HAP-1 (cell line): ENCODE results near the gene CPS1.

Experiments
- DNase-seq, 2 experiments: peaks; one replicate each; pipeline ENCODE4 v3.0.0-alpha.2; 2016 to 2020; ENCODE audit warnings: low spot score in 2 of 2
- H3K27me3 ChIP-seq: fragments of 250-450 bp; sonication (Bioruptor Pico); 2 replicates; pipeline ENCODE4 v1.5.1; 2020; ENCODE audit warnings: low read depth, mild to moderate bottlenecking, moderate library complexity
- H3K36me3 ChIP-seq: fragments of 250-450 bp; sonication (Bioruptor Pico); replicated peaks from 2 replicates; pipeline ENCODE4 v1.5.1; 2020; ENCODE audit warnings: mild to moderate bottlenecking
- H3K4me1 ChIP-seq: fragments of 250-450 bp; sonication (Bioruptor Pico); 2 replicates; pipeline ENCODE4 v1.5.1; 2020; ENCODE audit warnings: mild to moderate bottlenecking
- H3K4me3 ChIP-seq: fragments of 250-450 bp; sonication (Bioruptor Pico); 2 replicates; pipeline ENCODE4 v1.5.1; 2020; ENCODE audit warnings: mild to moderate bottlenecking, moderate library complexity
- H3K9me3 ChIP-seq: fragments of 250-450 bp; sonication (Bioruptor Pico); 2 replicates; pipeline ENCODE4 v1.5.1; 2020; ENCODE audit warnings: mild to moderate bottlenecking, moderate library complexity
- in situ Hi-C: fragments of 300-500 bp; cut with MboI; formaldehyde crosslinking; loops from 3 replicates; pipeline ENCODE4 v1.14.3; 2020; ENCODE audit warnings: low sequenced_read_pairs, inconsistent platforms, mixed read lengths

CPS1 gene

GRCh38 chr2:210707900-210708299, 151.5 kb downstream of the CPS1 start:
- no peaks in the 10 kb centered on the region for H3K9me3 ChIP-seq
- H3K4me1 ChIP-seq, result peaks cover 11% of the 10 kb centered on the region
- no peaks in the 10 kb centered on the region for H3K27me3 ChIP-seq
- H3K4me3 ChIP-seq, result no peak overlapping the region
- no peaks in the 10 kb centered on the region for H3K36me3 ChIP-seq
- DNase-seq, result no peak
- in situ Hi-C loops, result no loop called here

GRCh38 chr2:210713122-210713521, 156.7 kb downstream of the CPS1 start:
- H3K9me3 ChIP-seq, result no peaks in the 10 kb centered on the region
- H3K4me3 ChIP-seq, result no peak overlapping the region
- no peaks in the 10 kb centered on the region for H3K27me3 ChIP-seq
- in situ Hi-C loops, result no loop called here
- no peaks in the 10 kb centered on the region for H3K36me3 ChIP-seq
- no peak for DNase-seq
- H3K4me1 ChIP-seq, result no peaks in the 10 kb centered on the region

GRCh38 chr2:210715560-210716082, 159.2 kb downstream of the CPS1 start:
- H3K4me1 ChIP-seq, result no peaks in the 10 kb centered on the region
- no peaks in the 10 kb centered on the region for H3K27me3 ChIP-seq
- no peaks in the 10 kb centered on the region for H3K9me3 ChIP-seq
- DNase-seq, result no peak
- in situ Hi-C loops, result no loop called here
- no peak overlapping the region for H3K4me3 ChIP-seq
- no peaks in the 10 kb centered on the region for H3K36me3 ChIP-seq

GRCh38 chr2:210718503-210718902, 162.1 kb downstream of the CPS1 start:
- no peaks in the 10 kb centered on the region for H3K4me1 ChIP-seq

GRCh38 chr2:210722092-210722491, 165.7 kb downstream of the CPS1 start:
- Histone ChIP-seq H3K27me3 (no peaks in the 10 kb centered on the region), H3K36me3 (no peaks in the 10 kb centered on the region), H3K4me3 (no peak overlapping the region), H3K4me1 (no peaks in the 10 kb centered on the region), H3K9me3 (no peaks in the 10 kb centered on the region)
- in situ Hi-C loops, result no loop called here
- no peak for DNase-seq

More at GRCh38 chr2:210718503-210718902, 162.1 kb downstream of the CPS1 start:
- H3K36me3 ChIP-seq, result no peaks in the 10 kb centered on the region
- H3K4me3 ChIP-seq, result no peak overlapping the region
- no peak for DNase-seq
- no peaks in the 10 kb centered on the region for H3K9me3 ChIP-seq
- in situ Hi-C loops, result no loop called here
- H3K27me3 ChIP-seq, result no peaks in the 10 kb centered on the region

- Histone ChIP-seq H3K4me3 (no peak overlapping the region), H3K27me3 (no peaks in the 10 kb centered on the region), H3K9me3 (no peaks in the 10 kb centered on the region), H3K4me1 (no peaks in the 10 kb centered on the region), H3K36me3 (no peaks in the 10 kb centered on the region)
- in situ Hi-C loops, result no loop called here
- no peak for DNase-seq
Measured at GRCh38 chr2:210727549-210727948, 171.2 kb downstream of the CPS1 start.
